ENCODE results near the gene PPM1F.

The PPM1F gene

GRCh38 chr22:21933413-21933812 is 19.2 kb downstream of the PPM1F start:
- in situ Hi-C loops (cut with HindIII; ENCODE audit: low sequenced_read_pairs) = loop anchor here (25.0 kb wide), 2 partner anchors 104 to 1304 kb away; no protein-coding TSS in a partner anchor
- DNase-seq (ENCODE audit: low read depth) = no peak
- no peak overlapping the region for H3K4me3 ChIP-seq (ENCODE audit: low read depth, low read length)
- no peak for TF ChIP-seq CTCF (IDR thresholded peaks at IDR 0.05; ENCODE audit: low read depth, low read length, missing control alignments)

GRCh38 chr22:21932347-21932746 is 20.3 kb downstream of the PPM1F start:
- in situ Hi-C loops (cut with HindIII; ENCODE audit: low sequenced_read_pairs) = loop anchor here (25.0 kb wide), 2 partner anchors 105 to 1305 kb away; no protein-coding TSS in a partner anchor
- no peak for DNase-seq (ENCODE audit: low read depth)

GRCh38 chr22:21931056-21931455 is 21.6 kb downstream of the PPM1F start:
- in situ Hi-C loops (cut with HindIII; ENCODE audit: low sequenced_read_pairs) = loop anchor here (25.0 kb wide), 2 partner anchors 106 to 1306 kb away; no protein-coding TSS in a partner anchor
- TF ChIP-seq CTCF (IDR thresholded peaks at IDR 0.05; ENCODE audit: low read depth, low read length, missing control alignments) = no peak
- H3K4me3 ChIP-seq (ENCODE audit: low read depth, low read length) = no peak overlapping the region
- no peak for DNase-seq (ENCODE audit: low read depth)

More at GRCh38 chr22:21932347-21932746, 20.3 kb downstream of the PPM1F start:
- H3K4me3 ChIP-seq (ENCODE audit: low read depth, low read length) = no peak overlapping the region
- TF ChIP-seq CTCF (IDR thresholded peaks at IDR 0.05; ENCODE audit: low read depth, low read length, missing control alignments) = no peak

- H3K4me3 ChIP-seq (ENCODE audit: low read depth, low read length) = no peak overlapping the region
- in situ Hi-C loops (cut with HindIII; ENCODE audit: low sequenced_read_pairs) = loop anchor here (10.0 to 25.0 kb wide), 3 partner anchors 108 to 1308 kb away; no protein-coding TSS in a partner anchor
- DNase-seq (ENCODE audit: low read depth) = no peak
- no peak for TF ChIP-seq CTCF (IDR thresholded peaks at IDR 0.05; ENCODE audit: low read depth, low read length, missing control alignments)
Measured at GRCh38 chr22:21929253-21929652, 23.4 kb downstream of the PPM1F start.

GRCh38 chr22:21928048-21928447 is 24.6 kb downstream of the PPM1F start:
- in situ Hi-C loops (cut with HindIII; ENCODE audit: low sequenced_read_pairs) = loop anchor here (10.0 to 25.0 kb wide), 3 partner anchors 109 to 1309 kb away; no protein-coding TSS in a partner anchor
- TF ChIP-seq CTCF (IDR thresholded peaks at IDR 0.05; ENCODE audit: low read depth, low read length, missing control alignments) = no peak
- no peak overlapping the region for H3K4me3 ChIP-seq (ENCODE audit: low read depth, low read length)

GRCh38 chr22:21927174-21927823 is 25.3 kb downstream of the PPM1F start:
- no peak overlapping the region for H3K4me3 ChIP-seq (ENCODE audit: low read depth, low read length)
- TF ChIP-seq CTCF (IDR thresholded peaks at IDR 0.05; ENCODE audit: low read depth, low read length, missing control alignments) = no peak
- in situ Hi-C loops (cut with HindIII; ENCODE audit: low sequenced_read_pairs) = loop anchor here (10.0 to 25.0 kb wide), 3 partner anchors 110 to 1310 kb away; no protein-coding TSS in a partner anchor
- no peak for DNase-seq (ENCODE audit: low read depth)

More at GRCh38 chr22:21928048-21928447, 24.6 kb downstream of the PPM1F start:
- DNase-seq (ENCODE audit: low read depth) = no peak
